Head of caudate nucleus (tissue), 42 donors: ENCODE measurements around the gene CCDC187.

Source experiments
- DNase-seq, 42 donors: peaks; one replicate each; pipeline versions ENCODE4 v3.0.0 to v3.0.0-alpha.2; 2020 to 2021; ENCODE audit warnings: mixed read lengths in 7 of 42
- intact Hi-C: fragments of 100-400 bp; cut with DNase I; formaldehyde crosslinking; loops from one replicate; pipeline ENCODE4 v1.15.0; 2022

The CCDC187 gene

DNA sequence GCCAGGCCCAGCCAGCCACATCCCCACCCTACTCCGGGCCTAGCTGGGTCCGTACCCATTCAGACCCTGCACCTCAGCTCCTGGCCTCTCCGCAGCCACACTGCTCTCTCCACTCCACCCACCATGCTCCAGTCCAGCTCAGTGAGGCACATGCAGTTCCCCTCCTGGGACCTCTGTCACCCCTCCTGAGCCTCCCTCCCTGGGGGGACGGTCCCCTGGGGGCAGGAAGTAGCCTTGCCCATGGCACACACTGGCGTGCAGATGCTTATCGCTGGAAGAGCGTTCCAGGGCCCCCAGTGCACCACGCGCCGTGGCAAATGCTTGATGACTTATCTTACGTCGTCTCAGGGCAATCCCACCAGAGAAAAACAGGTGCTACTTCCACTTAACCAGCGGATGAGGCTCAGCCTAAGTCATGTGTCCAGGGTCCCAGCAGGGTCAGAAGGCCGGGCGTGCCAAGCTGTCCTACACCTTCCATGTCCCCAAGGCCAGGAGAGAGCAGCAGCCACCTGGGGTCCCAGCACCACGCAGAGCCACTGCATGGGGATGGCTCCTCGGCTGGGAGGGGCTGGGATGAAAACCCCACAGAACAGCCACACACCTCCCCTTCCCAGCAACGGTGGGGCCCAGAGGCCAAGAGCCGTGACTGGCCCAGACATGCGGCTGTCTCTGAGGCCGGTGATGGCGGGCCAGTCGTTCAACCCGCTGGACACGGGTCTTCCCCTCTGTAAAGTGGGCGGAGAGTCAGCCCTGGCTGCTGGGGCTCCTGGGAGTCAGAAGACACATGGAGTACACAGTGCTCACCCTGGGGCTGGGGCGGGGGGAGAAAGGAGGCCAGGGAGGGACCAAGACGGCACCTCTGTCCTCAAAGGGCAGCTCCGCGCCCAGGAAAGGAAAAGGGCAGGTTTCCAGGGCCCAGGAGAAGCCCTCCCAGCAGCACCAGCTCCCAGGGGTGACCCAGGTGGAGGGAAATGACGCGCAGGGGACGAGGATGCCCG is 2.6 kb upstream of the CCDC187 start:
- no peak for DNase-seq
- intact Hi-C loops, result no loop called here

- intact Hi-C loops, result no loop called here
- no peak for DNase-seq
Observed at GRCh38 chr9:136305804-136306203, 1.9 kb upstream of the CCDC187 start.

GRCh38 chr9:136304981-136305380 is 1.1 kb upstream of the CCDC187 start:
- no peak for DNase-seq
- intact Hi-C loops, result no loop called here

DNA sequence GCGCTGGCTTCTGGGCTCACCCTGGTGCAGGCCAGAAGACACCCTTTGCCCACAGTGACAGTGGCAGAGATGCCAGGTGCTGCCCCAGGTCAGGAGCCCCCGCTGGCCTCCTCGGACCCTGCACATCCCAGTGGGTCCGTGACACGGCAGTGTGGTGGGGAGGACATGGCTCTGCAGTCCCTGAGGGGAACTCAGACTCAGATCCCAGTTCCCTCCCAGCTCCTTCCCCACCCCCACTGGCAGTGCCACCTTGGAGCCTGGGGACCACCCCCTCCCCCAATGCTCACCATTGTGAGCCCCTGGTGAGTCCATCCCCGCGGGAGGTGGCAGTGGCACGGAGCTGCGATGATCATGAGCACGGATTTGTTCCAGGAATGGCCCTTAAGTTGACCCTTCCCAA is 562 bp upstream of the CCDC187 start:
- intact Hi-C loops, result no loop called here
- no peak for DNase-seq

- intact Hi-C loops, result no loop called here
- DNase-seq, result no peak
Observed at GRCh38 chr9:136303066-136303824, 649 bp downstream of the CCDC187 start.

- intact Hi-C loops, result no loop called here
- no peak for DNase-seq
Observed at GRCh38 chr9:136302527-136302926, 1.4 kb downstream of the CCDC187 start.

- intact Hi-C loops, result no loop called here
Observed at GRCh38 chr9:136300866-136301265, 3.0 kb downstream of the CCDC187 start.

DNA sequence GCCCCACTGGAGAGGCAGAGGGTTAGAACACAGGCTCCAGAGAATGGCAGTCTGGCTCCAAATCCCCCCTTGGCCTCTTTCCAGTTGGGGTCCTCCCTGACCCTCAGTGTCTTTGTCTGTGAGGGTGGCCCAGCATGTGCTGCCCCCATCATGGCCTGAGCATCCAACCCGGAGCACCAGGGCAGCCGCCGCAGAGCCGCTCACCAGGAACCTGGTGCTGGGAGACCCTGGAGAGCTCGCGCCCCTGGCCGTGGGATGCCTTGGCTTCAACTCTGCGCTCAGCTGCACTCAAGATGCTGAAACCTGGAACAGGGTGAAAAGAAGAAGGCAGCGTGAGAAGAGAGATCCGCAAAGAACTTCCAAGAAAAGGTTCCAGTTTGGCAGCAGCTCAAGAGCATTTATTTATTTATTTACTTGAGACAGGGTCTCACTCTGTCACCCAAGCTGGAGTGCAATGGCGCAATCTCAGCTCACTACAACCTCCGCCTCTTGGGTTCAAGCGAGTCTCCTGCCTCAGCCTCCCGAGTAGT is 3.8 kb downstream of the CCDC187 start:
- DNase-seq, result no peak
- intact Hi-C loops, result no loop called here

More at GRCh38 chr9:136300866-136301265, 3.0 kb downstream of the CCDC187 start:
- DNase-seq, result no peak

- intact Hi-C loops, result no loop called here
- no peak for DNase-seq
Observed at GRCh38 chr9:136299541-136299940, 4.4 kb downstream of the CCDC187 start.

- intact Hi-C loops, result no loop called here
- DNase-seq, result no peak
Observed at GRCh38 chr9:136299116-136299515, 4.8 kb downstream of the CCDC187 start.

DNA sequence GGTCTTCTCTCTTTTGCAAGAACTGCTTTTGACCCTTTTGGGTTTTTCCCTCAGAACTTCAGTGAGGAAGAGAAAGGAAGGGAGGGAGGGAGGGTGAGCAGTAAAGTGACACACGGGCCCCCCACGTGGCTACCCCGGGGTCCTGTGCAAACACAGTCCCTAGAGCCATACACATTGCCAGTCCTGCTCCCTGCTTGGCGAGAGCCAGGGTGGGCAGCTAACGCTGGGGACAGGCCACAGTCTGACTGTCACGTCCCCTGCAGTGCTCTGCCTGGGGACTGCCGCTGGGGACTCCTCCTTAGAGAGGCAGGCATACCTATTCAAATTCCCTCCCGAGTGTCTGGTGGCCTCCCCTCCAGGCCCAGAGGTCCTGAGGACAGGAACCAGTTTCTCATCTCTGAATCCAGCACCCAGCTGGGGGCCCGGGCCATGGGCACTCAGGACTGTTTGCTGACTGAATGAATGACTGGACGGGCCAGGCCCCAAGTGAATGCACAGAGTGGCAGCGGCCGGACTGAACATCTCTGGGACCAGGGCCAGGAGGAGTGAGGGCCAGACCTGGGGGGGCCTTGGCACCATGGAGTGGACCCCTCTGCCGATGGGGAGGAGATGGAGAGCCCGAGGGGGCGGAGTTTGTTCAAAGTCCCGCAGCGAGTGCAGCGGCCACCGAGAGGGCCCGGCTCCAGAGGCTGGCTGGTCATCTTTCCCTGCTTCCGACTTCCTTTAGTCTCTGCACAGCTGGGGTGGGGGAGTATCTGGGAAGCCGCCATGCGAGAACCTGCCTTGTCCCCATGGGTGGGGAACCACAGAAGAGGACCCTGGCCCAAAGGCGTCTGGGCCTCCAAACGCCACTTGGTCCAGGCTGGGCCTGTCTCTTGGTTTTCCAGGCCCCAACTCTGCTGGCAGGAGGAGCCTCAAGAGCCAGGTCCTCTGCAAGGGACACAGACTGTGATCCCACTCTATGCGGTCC is 5.8 kb downstream of the CCDC187 start:
- intact Hi-C loops, result no loop called here
- DNase-seq, result no peak

- intact Hi-C loops, result no loop called here
- no peak for DNase-seq
Observed at GRCh38 chr9:136297016-136297691, 6.7 kb downstream of the CCDC187 start.

GRCh38 chr9:136296434-136297015 is 7.4 kb downstream of the CCDC187 start:
- DNase-seq, result no peak
- intact Hi-C loops, result no loop called here

- no peak for DNase-seq
- intact Hi-C loops, result no loop called here
Observed at GRCh38 chr9:136295542-136296433, 8.1 kb downstream of the CCDC187 start.

GRCh38 chr9:136295055-136295454 is 8.8 kb downstream of the CCDC187 start:
- intact Hi-C loops, result no loop called here
- DNase-seq, result no peak

DNA sequence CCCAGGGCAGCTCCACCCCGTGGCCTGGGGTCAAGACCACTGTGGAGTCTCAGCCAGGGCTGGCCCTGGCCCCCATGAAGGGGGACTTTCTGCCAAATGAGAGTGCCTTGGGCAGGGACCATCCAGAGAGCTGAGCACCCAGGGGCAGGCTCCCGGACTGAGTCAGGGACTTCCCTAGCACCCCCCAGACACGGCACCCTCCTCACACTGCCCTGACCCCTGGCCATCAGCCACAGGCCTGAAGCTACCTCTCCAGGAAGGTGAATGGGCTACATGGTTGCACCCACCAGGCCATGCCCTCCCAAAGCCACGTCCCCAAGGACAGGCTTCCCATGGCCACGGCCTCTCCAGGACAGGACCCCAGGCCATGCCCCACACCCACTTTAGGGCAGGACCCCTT is 9.5 kb downstream of the CCDC187 start:
- intact Hi-C loops, result loop anchor here (5.0 kb wide), 1 partner anchor 152 kb away; no protein-coding TSS in a partner anchor
- no peak for DNase-seq
